SK-N-SH (cell line): Measurements from ENCODE around the gene ZNF664. TPM values are rescaled to one million over a fixed set of nuclear protein-coding genes. Genes with fewer than 3 reads are reported as not detected.
"Not testable (repeated sequence)": the region's sequence is repeated elsewhere in the genome, so short reads cannot be mapped to it uniquely, and the experiment has no call there.

Experiments used
- CTCF ChIA-PET: fragments of 300-600, 350-600 bp; formaldehyde crosslinking; extraction: SDS; loops from one replicate; lab custom pipeline; 2021; lab: Yijun Ruan, JAX
- POLR2A ChIA-PET: fragments of 350-600 bp; sonication (Branson Sonifier 250); formaldehyde crosslinking; extraction: SDS; loops from one replicate; lab custom pipeline; 2020; ENCODE audit warnings: antibody characterized with exemption, inconsistent platforms; lab: Yijun Ruan, JAX
- DNase-seq: peaks from one replicate; pipeline ENCODE4 v3.0.0; 2012
- H2AFZ ChIP-seq: fragments of 200-600 bp; sonication (generic); 2 replicates; pipeline ENCODE4 v1.8.1; 2016; ENCODE audit warnings: antibody characterized with exemption, mild to moderate bottlenecking, low read depth
- H3F3A ChIP-seq: fragments of 200-600 bp; sonication (generic); replicated peaks from 2 replicates; pipeline ENCODE3; 2016; ENCODE audit warnings: antibody characterized with exemption, mild to moderate bottlenecking; ENCODE audit not compliant: insufficient read depth
- H3K27ac ChIP-seq, 2 experiments: fragments of 200-500 bp in 1 of 2; fragments of 200-600 bp in 1 of 2; sonication (Bioruptor generic) in 1 of 2; sonication (generic), shearing (Covaris generic) in 1 of 2; 2 replicates each; pipeline versions ENCODE4 v1.5.1 to v1.6.1; 2014 to 2016; ENCODE audit warnings: low read depth in 2 of 2, inconsistent platforms in 1 of 2, low read length in 1 of 2, mild to moderate bottlenecking in 1 of 2, mixed read lengths in 1 of 2
- H3K27me3 ChIP-seq: fragments of 200-600 bp; sonication (generic), shearing (Covaris generic); 2 replicates; pipeline ENCODE4 v1.6.1; 2016; ENCODE audit warnings: mixed run types; ENCODE audit not compliant: insufficient read depth
- H3K36me3 ChIP-seq, 2 experiments: fragments of 200-500 bp in 1 of 2; fragments of 200-600 bp in 1 of 2; sonication (Bioruptor generic) in 1 of 2; sonication (generic) in 1 of 2; replicated peaks in 1 of 2; 2 replicates each; pipeline versions ENCODE3 to v1.5.1; 2014 to 2016; ENCODE audit warnings: low read length in 1 of 2, mild to moderate bottlenecking in 1 of 2; ENCODE audit not compliant: insufficient read depth in 2 of 2, control insufficient read depth in 1 of 2
- H3K4me1 ChIP-seq, 2 experiments: fragments of 200-500 bp in 1 of 2; fragments of 200-600 bp in 1 of 2; sonication (Bioruptor generic) in 1 of 2; sonication (generic), shearing (Covaris generic) in 1 of 2; 2 replicates each; pipeline versions ENCODE4 v1.5.1 to v1.6.1; 2014 to 2016; ENCODE audit warnings: low read depth in 1 of 2, low read length in 1 of 2, mixed run types in 1 of 2; ENCODE audit not compliant: insufficient read depth in 2 of 2, control insufficient read depth in 1 of 2
- H3K4me2 ChIP-seq: fragments of 200-600 bp; sonication (generic), shearing (Covaris generic); 2 replicates; pipeline ENCODE4 v1.6.1; 2017; ENCODE audit warnings: mixed run types
- H3K4me3 ChIP-seq, 2 experiments: fragments of 200-500 bp in 1 of 2; fragments of 200-600 bp in 1 of 2; sonication (Bioruptor generic) in 1 of 2; sonication (generic), shearing (Covaris generic) in 1 of 2; 2 replicates each; pipeline versions ENCODE4 v1.5.1 to v1.8.1; 2014 to 2016; ENCODE audit warnings: low read depth in 2 of 2, inconsistent platforms in 1 of 2, low read length in 1 of 2, mild to moderate bottlenecking in 1 of 2, mixed read lengths in 1 of 2, moderate library complexity in 1 of 2
- H3K79me2 ChIP-seq: fragments of 200-600 bp; sonication (generic); 2 replicates; pipeline ENCODE4 v1.8.1; 2017; ENCODE audit warnings: mild to moderate bottlenecking; ENCODE audit not compliant: insufficient read depth
- H3K9ac ChIP-seq: fragments of 200-600 bp; sonication (generic); 2 replicates; pipeline ENCODE4 v1.6.1; 2017; ENCODE audit warnings: mixed run types
- H3K9me2 ChIP-seq: fragments of 200-600 bp; sonication (generic); 2 replicates; pipeline ENCODE4 v1.6.1; 2017; ENCODE audit warnings: mixed run types
- H3K9me3 ChIP-seq: fragments of 200-600 bp; sonication (generic); 2 replicates; pipeline ENCODE4 v1.6.1; 2017; ENCODE audit warnings: mixed run types, mild to moderate bottlenecking, moderate library complexity
- H4K20me1 ChIP-seq: fragments of 200-600 bp; sonication (generic); 2 replicates; pipeline ENCODE4 v1.6.1; 2017; ENCODE audit warnings: mild to moderate bottlenecking, mixed run types; ENCODE audit not compliant: insufficient read depth
- EP300 ChIP-seq, 2 experiments: IDR thresholded peaks; 2 replicates each; pipeline versions ENCODE4 v1.4.0 to v1.6.1; 2012; ENCODE audit warnings: borderline replicate concordance in 1 of 2, low read depth in 1 of 2, low read length in 1 of 2
- JUND ChIP-seq: IDR thresholded peaks from 2 replicates; pipeline ENCODE4 v1.4.0; 2012
- MAX ChIP-seq: IDR thresholded peaks from 2 replicates; pipeline ENCODE4 v1.4.0; 2012; ENCODE audit warnings: low read depth
- MXI1 ChIP-seq: IDR thresholded peaks from 2 replicates; pipeline ENCODE4 v1.6.1; 2012; ENCODE audit warnings: mild to moderate bottlenecking, low read depth, low read length, improper control_type of control experiment
- NRF1 ChIP-seq: IDR thresholded peaks from 2 replicates; pipeline ENCODE4 v1.6.1; 2012; ENCODE audit warnings: low read depth, mild to moderate bottlenecking, low read length
- PBX3 ChIP-seq: IDR thresholded peaks from 2 replicates; pipeline ENCODE4; 2012
- POLR2AphosphoS5 ChIP-seq: IDR thresholded peaks from 2 replicates; pipeline ENCODE4 v1.6.1; 2012; ENCODE audit warnings: low read depth, low read length
- RCOR1 ChIP-seq: fragments of 150-350 bp; IDR thresholded peaks from 2 replicates; pipeline ENCODE4 v1.6.1; 2017; ENCODE audit warnings: antibody characterized with exemption, low read length
- REST ChIP-seq: IDR thresholded peaks from 2 replicates; pipeline ENCODE4 v1.6.1; 2012; ENCODE audit warnings: mild to moderate bottlenecking, low read depth, low read length, moderate library complexity
- RXRA ChIP-seq: IDR thresholded peaks from 2 replicates; pipeline ENCODE4 v1.4.0; 2012; ENCODE audit warnings: low read depth, mild to moderate bottlenecking, borderline replicate concordance
- SIN3A ChIP-seq: IDR thresholded peaks from 2 replicates; pipeline ENCODE4 v1.6.1; 2012; ENCODE audit warnings: low read depth, mild to moderate bottlenecking, low read length, moderate library complexity, borderline replicate concordance
- USF1 ChIP-seq: IDR thresholded peaks from 2 replicates; pipeline ENCODE4 v1.4.0; 2012; ENCODE audit warnings: low read depth, borderline replicate concordance
- WGBS: methylation state at CpG from one replicate; pipeline ENCODE4 v1.1.6; 2017; ENCODE audit warnings: low lambda C conversion rate; 5-methylcytosine and 5-hydroxymethylcytosine counted together
- polyA plus RNA-seq, 3 experiments: library from polyadenylated mRNA; depleted of rRNA; stranded (reverse); fragments of >200 nt; gene quantifications; 2 replicates each; pipeline ENCODE4 v1.2.3, GENCODE V29; 2012

Gene ZNF664
- polyA plus RNA-seq, 1 of the 3 experiments (the other 2 are of a cell fraction), result 34.9 TPM

GRCh38 chr12:123946152-123946515 lies 26.9 kb upstream of the ZNF664 start (continued):
- TF ChIP-seq EP300 (IDR thresholded peaks at IDR 0.05; ENCODE audit: borderline replicate concordance in 1 of 2, low read depth in 1 of 2, low read length in 1 of 2) (no peak), JUND (no peak), PBX3 (no peak)

- CTCF ChIA-PET, DNase-seq, H3K9me3 ChIP-seq, H3K4me1 ChIP-seq, H3K27ac ChIP-seq, POLR2A ChIA-PET, H3K4me3 ChIP-seq, H3K27me3 ChIP-seq, H3K9me2 ChIP-seq, H2AFZ ChIP-seq, H3K4me2 ChIP-seq, H3K9ac ChIP-seq, H3F3A ChIP-seq: not testable (repeated sequence)
- peaks cover 18% of the 10 kb centered on the region; the same call in 1 of the 2 replicates for H4K20me1 ChIP-seq
- 96% methylated on average over 26 of the region's 35 CpGs for WGBS
- H3K79me2 ChIP-seq, result peaks cover 11% of the 10 kb centered on the region; the same call in 1 of the 2 replicates
- H3K36me3 ChIP-seq, result peaks cover 9 to 34% of the 10 kb centered on the region in 2 experiments
Measured at GRCh38 chr12:123946516-123947505, 26.2 kb upstream of the ZNF664 start.

GRCh38 chr12:123947531-123947930 lies 25.5 kb upstream of the ZNF664 start:
- CTCF ChIA-PET, POLR2A ChIA-PET: not testable (repeated sequence)

GRCh38 chr12:123948401-123948795 lies 24.6 kb upstream of the ZNF664 start:
- no peak for TF ChIP-seq RCOR1
- TF ChIP-seq NRF1, result no peak
- no peak for TF ChIP-seq POLR2AphosphoS5
- TF ChIP-seq SIN3A, result no peak
- TF ChIP-seq MAX, result no peak
- no peak for TF ChIP-seq MXI1
- no peak for TF ChIP-seq RXRA
- TF ChIP-seq REST, result no peak
- TF ChIP-seq USF1, result no peak
- no peak overlapping the region for H3K9ac ChIP-seq
- peaks cover 0 to 7% of the 10 kb centered on the region in 2 experiments; a peak in 1 of 4 replicates for H3K4me1 ChIP-seq
- H4K20me1 ChIP-seq, result peaks cover 18% of the 10 kb centered on the region; the same call in 1 of the 2 replicates
- H3K9me3 ChIP-seq, result no peaks in the 10 kb centered on the region
- H3K4me3 ChIP-seq, result no peak overlapping the region
- no peak overlapping the region for H3K27ac ChIP-seq
- H3K27me3 ChIP-seq, result no peaks in the 10 kb centered on the region
- no peaks in the 10 kb centered on the region for H3F3A ChIP-seq
- H3K9me2 ChIP-seq, result no peaks in the 10 kb centered on the region
- no peak for DNase-seq
- POLR2A ChIA-PET, result no interaction called here
- CTCF ChIA-PET, result interaction anchor here (1.4 kb wide), 1 partner anchor 84 kb away, joined by 5 read pairs; no protein-coding TSS in a partner anchor
- H3K79me2 ChIP-seq, result peaks cover 11% of the 10 kb centered on the region; the same call in 1 of the 2 replicates
- H3K36me3 ChIP-seq, result peaks cover 0 to 19% of the 10 kb centered on the region in 2 experiments
- whole genome bisulfite sequencing, result 94% methylated on average over 11 of the region's 11 CpGs
- H3K4me2 ChIP-seq, result no peak overlapping the region
- no peak overlapping the region for H2AFZ ChIP-seq

More at GRCh38 chr12:123947531-123947930, 25.5 kb upstream of the ZNF664 start:
- peaks cover 5 to 27% of the 10 kb centered on the region in 2 experiments for H3K36me3 ChIP-seq
- H3K9me2 ChIP-seq, H3K4me1 ChIP-seq, H3F3A ChIP-seq, H3K4me3 ChIP-seq, H3K9ac ChIP-seq, H3K4me2 ChIP-seq, H3K9me3 ChIP-seq, H2AFZ ChIP-seq, H3K27me3 ChIP-seq, DNase-seq, H3K27ac ChIP-seq: not testable (repeated sequence)
- peaks cover 11% of the 10 kb centered on the region; the same call in 1 of the 2 replicates for H3K79me2 ChIP-seq
- WGBS, result 95% methylated on average over 7 of the region's 7 CpGs
- peaks cover 18% of the 10 kb centered on the region; the same call in 1 of the 2 replicates for H4K20me1 ChIP-seq
